Fibroblast of villous mesenchyme (primary cell): ENCODE results near the gene TMED1. TPM values are rescaled to one million over a fixed set of nuclear protein-coding genes. Genes with fewer than 3 reads are reported as not detected.

Source experiments
- DNase-seq: peaks from one replicate; pipeline ENCODE4 v3.0.0-alpha.2; 2010; ENCODE audit warnings: low read depth
- H3K4me3 ChIP-seq: 2 replicates; pipeline ENCODE4 v1.5.1; 2011; ENCODE audit warnings: low read depth, mild to moderate bottlenecking, low read length
- total RNA-seq: library from RNA; depleted of rRNA; stranded (reverse); fragments of >200 nt; gene quantifications from 2 replicates; pipeline ENCODE4 v1.2.3, GENCODE V29; 2012
- TF ChIP-seq, protein P1 (sequence below): IDR thresholded peaks from 2 replicates; pipeline ENCODE4 v1.5.1; 2012; ENCODE audit warnings: low read depth, mild to moderate bottlenecking, low read length; ENCODE audit not compliant: insufficient read depth

TMED1 gene
- total RNA-seq, 1 donor = 46.6 TPM

DNA sequence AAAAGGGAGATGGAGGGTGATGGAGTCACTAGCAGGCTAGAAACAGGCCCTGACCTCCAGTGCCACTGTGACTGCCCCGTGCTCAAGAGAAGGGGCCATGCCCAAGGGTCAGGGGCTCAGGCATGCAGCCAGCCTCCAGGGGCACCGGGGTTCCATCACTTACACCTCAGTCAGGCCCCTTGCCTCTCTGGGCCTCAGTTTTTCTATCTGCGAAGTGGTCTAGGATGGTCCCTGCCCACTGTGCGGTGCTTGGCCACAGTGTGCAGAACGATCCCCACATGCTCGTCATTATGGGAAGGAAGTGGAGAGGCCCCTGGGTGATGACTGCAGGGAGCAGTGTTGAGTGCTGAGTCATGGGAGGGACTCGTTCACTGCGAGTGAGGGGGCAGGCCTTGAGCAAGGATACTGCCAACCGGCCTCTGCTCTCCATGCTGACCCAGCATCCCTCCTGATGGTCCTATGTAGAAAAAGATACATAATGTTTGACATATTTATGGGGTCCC lies 23.1 kb downstream of the TMED1 start:
- DNase-seq = peak; percentile 95
- H3K4me3 ChIP-seq = no peak overlapping the region
- TF ChIP-seq, protein P1, sequence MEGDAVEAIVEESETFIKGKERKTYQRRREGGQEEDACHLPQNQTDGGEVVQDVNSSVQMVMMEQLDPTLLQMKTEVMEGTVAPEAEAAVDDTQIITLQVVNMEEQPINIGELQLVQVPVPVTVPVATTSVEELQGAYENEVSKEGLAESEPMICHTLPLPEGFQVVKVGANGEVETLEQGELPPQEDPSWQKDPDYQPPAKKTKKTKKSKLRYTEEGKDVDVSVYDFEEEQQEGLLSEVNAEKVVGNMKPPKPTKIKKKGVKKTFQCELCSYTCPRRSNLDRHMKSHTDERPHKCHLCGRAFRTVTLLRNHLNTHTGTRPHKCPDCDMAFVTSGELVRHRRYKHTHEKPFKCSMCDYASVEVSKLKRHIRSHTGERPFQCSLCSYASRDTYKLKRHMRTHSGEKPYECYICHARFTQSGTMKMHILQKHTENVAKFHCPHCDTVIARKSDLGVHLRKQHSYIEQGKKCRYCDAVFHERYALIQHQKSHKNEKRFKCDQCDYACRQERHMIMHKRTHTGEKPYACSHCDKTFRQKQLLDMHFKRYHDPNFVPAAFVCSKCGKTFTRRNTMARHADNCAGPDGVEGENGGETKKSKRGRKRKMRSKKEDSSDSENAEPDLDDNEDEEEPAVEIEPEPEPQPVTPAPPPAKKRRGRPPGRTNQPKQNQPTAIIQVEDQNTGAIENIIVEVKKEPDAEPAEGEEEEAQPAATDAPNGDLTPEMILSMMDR = no peak

DNA sequence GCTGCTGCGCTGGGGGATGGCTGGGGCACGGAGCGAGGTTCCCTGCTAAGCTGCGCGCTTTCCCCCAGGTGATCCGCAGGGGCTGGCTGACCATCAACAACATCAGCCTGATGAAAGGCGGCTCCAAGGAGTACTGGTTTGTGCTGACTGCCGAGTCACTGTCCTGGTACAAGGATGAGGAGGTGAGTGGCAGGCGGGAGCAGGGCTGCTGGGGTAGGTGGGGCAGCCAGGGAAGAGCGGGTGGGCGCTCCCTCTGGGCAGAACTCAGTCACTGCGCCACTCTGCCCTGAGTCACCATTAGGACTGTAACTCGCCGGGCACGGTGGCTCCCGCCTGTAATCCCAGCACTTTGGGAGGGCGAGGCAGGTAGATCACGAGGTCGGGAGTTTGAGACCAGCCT lies 23.8 kb downstream of the TMED1 start:
- no peak overlapping the region for H3K4me3 ChIP-seq
- no peak for DNase-seq
- TF ChIP-seq, protein P1 = no peak

DNA sequence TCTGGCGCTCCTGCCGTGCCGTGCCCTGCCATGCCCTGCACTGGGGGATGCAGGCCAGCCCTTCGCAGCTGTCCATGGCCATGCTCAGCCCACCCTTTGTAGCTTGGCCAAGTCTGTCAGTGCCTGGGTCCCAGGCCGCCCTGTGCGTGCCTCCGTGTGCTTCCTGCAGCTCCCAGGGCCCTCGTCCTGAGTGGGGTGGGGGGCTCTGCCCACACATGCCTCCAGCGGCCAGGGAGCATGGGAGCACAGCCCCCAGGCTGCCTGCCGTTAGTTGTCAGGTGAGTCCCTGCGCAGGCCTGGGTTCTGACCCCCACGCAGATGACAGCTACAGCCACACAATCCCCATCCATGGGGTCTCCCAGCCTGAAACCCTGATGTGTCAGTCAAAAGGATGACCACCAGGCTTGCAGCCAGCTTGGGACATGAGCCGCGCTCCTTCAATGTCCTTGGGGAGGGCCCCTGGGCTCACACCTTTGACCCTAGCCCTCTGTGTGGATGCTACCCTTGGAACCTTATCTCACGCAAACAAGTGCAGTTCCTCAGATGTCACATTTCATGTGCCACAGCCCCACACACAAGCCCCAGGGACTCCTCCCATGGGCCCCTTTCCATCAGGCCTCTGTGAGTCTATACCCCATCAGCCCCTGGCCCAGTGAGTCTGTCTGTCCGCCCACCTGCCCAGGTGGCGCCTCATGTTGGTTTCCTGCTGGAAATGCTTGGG lies 24.5 kb downstream of the TMED1 start:
- no peak overlapping the region for H3K4me3 ChIP-seq
- TF ChIP-seq, protein P1 = no peak
- no peak for DNase-seq

- DNase-seq = no peak
- TF ChIP-seq, protein P1 = no peak
- no peak overlapping the region for H3K4me3 ChIP-seq
These were observed 26.2 kb downstream of the TMED1 start for GRCh38 chr19:10809651-10810285.

DNA sequence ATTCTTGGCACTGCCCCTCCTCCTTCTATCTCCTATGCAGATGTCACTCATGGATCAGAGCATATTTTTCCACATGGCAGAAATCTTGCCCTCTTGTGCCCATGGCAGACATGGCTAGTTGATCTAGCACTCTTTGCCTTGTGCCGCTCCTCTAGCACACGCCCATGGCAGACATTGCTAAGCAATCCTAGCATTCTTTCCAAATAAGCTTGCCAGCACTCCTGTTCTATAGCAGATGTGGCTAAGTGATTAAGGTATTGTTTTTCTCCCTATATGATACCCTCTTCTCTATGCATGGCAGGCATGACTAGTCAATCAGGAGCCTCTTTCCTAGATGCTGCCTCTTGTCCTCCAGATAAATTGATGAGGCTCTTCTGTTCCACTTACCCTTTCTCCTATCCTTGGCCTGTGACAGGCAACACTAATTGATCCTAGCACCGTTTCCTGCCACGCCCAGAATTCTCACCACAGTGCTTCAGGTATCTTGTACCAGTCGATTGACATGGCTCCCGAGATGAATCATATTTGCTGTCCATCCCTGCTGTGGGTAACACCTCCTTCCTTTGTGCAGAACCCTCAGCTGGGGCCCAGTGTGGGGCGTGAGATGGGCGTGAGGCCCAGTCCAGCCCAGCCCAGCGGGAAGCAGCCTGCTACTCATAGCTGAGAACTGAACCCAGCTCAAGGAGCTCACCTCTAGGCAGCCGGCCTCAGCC lies 26.9 kb downstream of the TMED1 start:
- no peak for DNase-seq
- TF ChIP-seq, protein P1 = no peak

DNA sequence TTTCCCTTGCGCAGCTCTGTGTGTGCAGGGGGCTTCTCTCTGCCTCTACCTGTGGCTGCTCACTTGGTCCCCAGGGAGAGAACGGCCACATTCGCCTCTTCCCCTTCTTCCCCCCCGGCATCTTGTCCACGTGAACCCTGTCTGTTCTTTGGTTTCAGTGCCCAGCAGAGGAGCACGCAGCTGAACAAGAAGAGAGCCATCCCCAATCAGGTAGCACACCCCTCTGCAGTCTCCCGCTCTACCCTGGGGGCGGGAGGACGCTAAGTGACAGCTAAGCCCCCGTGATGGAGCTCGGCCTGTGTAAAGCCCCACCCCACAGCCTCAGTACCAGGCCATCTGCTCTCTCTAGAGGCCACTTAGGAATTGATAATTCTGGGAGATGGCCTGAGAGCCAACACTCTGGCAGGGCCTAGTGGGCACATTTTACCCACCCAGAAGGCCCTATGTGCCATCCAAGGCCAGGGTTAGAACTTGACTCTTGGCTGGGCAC lies 30.2 kb downstream of the TMED1 start:
- TF ChIP-seq, protein P1 = no peak
- H3K4me3 ChIP-seq = no peak overlapping the region
- DNase-seq = no peak

More for the DNA sequence above, 26.9 kb downstream of the TMED1 start:
- no peak overlapping the region for H3K4me3 ChIP-seq
